ENCODE measurements around the gene ZNF519.
"Not testable (repeated sequence)": the region's sequence is repeated elsewhere in the genome, so short reads cannot be mapped to it uniquely, and the experiment has no call there.

GRCh38 chr18:14151564-14152113 lies 19.4 kb upstream of the ZNF519 start:
- not testable (repeated sequence) for TF ChIP-seq CTCF (IDR thresholded peaks at IDR 0.05); EZH2 (IDR thresholded peaks at IDR 0.05; ENCODE audit: borderline replicate concordance, insufficient read depth, low read depth, low read length, poor library complexity, severe bottlenecking)
